Caki2 (cell line): ENCODE measurements around the gene RGS9. TPM values are rescaled to one million over a fixed set of nuclear protein-coding genes. Genes with fewer than 3 reads are reported as not detected.

Experiments used
- DNase-seq: peaks from one replicate; pipeline ENCODE4 v3.0.0-alpha.2; 2015; ENCODE audit warnings: low read depth
- in situ Hi-C: cut with HindIII; loops from 2 replicates; pipeline ENCODE4 v1.10.0; 2016; ENCODE audit warnings: low sequenced_read_pairs, low pct_unique_long_range_greater_than_20kb, mixed read lengths
- total RNA-seq: library from RNA; depleted of rRNA; stranded (reverse); fragments of >200 nt; shearing (Covaris generic); gene quantifications from 2 replicates; pipeline ENCODE4 v1.2.3, GENCODE V29; 2014; ENCODE audit warnings: low replicate concordance

RGS9 gene
- total RNA-seq, 1 experiment from 2014 or later: 46.4 TPM

DNA sequence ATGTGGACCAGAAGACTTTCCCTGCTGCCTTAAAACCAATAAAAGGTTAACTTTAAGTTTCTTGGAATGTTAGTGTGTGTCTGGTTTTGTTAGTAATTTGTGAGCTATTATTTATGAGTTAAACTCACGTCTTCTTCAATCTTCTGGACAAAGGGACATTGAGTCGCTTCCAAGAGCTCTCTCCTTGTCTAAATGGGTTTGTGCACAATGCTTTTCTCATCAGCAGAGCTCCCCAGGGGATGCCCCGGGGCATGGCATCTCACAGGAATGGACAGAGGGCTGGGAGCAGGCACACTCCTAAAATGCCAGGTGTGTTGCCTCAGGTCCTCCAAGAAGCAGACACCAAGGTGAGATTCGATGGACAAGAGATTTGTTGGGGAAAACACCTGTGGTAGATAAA, 90.5 kb downstream of the RGS9 start:
- DNase-seq: no peak
- in situ Hi-C loops: no loop called here

DNA sequence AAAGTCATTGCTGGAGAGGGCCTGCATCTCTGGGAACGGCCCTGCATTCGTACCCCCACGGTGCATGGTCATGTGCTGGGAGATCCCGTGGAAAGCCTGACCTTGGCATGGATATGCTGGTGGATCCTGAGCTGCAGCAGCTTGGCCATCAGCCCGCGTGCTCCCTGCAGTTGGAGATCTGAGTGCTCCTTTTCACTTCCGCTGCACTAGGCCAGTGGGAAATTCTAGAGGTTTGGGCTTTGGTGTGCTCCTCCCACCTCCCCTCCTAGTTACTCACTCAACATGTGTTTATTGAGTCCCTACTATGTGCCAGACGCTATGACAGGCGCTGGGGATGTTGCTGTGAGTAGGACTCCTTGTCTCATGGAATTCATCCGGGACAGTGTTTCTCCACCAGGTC, 91.1 kb downstream of the RGS9 start:
- in situ Hi-C loops: no loop called here
- DNase-seq: no peak

- peak; percentile 7 for DNase-seq
- in situ Hi-C loops: no loop called here
These were observed 91.8 kb downstream of the RGS9 start for GRCh38 chr17:65228734-65229620.

DNA sequence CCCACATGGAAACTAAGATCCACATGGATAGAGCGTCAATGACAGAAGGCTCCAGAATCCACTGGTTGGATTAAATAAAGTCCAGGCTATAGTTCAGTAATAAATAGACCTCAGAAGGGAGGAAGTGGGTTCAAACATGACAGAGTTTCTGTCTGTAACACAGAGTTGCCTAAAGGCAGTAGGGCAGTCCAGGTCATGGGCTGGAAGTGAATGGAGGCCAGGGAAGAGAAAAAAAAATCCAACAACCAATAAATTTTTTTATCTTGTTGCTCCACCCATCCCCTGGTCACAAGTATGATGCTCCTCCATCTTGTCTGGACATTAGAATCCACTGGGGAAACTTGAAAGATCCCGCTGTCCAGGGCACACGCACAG, 92.4 kb downstream of the RGS9 start:
- in situ Hi-C loops: no loop called here
- no peak for DNase-seq

- peak; percentile 14 for DNase-seq
- in situ Hi-C loops: no loop called here
These were observed 92.9 kb downstream of the RGS9 start for GRCh38 chr17:65230040-65230439.

GRCh38 chr17:65231086-65231485, 93.9 kb downstream of the RGS9 start:
- in situ Hi-C loops: no loop called here
- DNase-seq: no peak

GRCh38 chr17:65231662-65232335, 94.6 kb downstream of the RGS9 start:
- in situ Hi-C loops: no loop called here

GRCh38 chr17:65235284-65235683, 98.1 kb downstream of the RGS9 start:
- in situ Hi-C loops: no loop called here
- no peak for DNase-seq

More at GRCh38 chr17:65231662-65232335, 94.6 kb downstream of the RGS9 start:
- peak; percentile 77 for DNase-seq

DNA sequence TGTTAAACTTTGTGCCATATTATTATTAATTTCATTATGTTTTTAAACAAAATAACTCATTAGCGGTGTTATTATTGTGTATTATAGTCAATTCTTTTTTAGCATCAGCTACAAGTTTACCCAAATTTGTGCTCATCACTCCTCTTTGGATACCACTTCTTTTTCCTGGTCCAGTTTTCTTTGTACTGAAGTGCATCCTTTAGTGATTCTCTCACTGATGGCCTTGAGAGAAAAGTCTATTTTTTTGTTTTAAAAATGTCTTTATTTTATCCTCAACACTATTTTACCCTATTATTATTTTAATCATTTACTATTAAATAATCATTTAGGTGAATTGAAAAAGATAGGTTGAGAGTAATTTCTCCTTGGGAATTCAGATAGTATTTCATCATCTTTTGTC, 99.2 kb downstream of the RGS9 start:
- in situ Hi-C loops: no loop called here
- DNase-seq: no peak

DNA sequence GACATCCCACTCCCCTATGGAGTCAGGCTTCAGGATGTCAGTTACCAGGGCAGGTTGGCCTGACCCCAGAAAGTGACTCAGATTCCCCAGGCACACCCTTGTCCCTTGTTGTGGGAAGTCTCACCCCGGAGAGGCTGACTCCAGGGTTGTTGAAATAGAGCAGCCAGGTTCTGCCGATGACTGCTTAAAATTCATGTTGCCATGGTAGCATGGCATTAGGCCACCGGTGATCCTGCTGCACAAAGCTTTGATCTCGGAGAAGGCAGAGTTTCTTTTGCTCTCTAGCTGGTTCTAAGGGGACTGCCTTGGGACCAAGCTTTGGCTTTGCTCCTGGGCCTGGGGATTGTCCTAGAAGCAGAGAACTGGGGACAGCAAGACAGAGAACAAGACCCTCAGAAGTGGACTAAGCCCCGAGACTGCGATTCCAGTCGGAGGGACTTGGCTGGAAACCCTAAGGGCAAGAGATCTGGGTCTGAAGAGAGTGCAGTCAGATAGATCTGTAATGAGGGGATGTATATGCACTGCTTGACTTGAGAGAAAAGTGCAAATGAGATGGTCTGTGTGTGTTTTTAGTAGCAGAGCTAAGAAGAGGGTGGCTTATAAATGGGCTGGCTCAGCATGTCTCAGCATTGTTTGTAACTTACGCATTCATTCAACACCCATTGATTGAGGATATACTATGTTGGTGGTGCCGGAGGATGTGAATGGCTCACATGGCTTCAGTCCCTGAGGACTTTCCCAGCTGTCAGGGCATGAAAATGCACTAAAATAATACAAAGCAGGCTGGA, 106.9 kb downstream of the RGS9 start:
- peak; percentile 49 for DNase-seq
- in situ Hi-C loops: no loop called here

DNA sequence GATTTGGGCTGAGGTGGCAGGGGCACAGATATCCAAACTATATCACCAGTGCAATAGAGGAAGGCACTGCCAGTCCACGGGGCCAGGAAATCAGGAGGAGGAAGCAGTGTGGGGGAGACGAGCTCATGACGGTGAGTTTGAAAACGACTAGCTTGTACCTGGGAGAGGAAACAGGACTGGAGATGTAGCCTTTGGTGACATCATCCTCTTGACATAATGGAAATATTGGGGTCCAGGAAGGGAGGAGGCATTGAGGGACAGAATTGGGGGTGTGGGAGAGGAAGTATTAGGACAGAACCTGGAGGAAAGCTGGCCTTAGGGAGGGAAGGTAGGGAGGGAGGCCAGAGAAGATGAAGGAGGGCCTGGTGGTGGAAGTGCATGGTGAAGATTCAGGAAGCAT, 109.1 kb downstream of the RGS9 start:
- in situ Hi-C loops: no loop called here
- DNase-seq: no peak

GRCh38 chr17:65249774-65250173, 112.6 kb downstream of the RGS9 start:
- no peak for DNase-seq
- in situ Hi-C loops: no loop called here

GRCh38 chr17:65254166-65254565, 117.0 kb downstream of the RGS9 start:
- no peak for DNase-seq
- in situ Hi-C loops: no loop called here

DNA sequence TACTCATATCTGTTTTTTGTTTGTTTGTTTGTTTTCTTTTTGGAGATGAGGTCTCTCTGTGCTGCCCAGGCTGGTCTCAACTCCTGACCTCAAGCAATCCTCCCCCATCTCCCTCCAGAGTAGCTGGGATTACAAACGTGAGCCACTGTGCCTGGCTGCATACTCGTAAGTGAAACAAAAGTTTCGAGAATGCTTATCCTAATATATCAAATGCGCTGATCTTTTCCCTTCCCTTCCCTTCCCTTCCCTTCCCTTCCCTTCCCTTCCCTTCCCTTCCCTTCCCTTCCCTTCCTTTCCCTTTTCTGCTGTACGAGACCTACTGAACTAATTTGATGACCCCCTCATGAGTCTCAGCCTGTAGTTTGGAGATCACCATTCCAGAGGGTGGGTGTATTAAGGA, 122.1 kb downstream of the RGS9 start:
- no peak for DNase-seq
- in situ Hi-C loops: no loop called here

- DNase-seq: no peak
- in situ Hi-C loops: no loop called here
These were observed 122.7 kb downstream of the RGS9 start for GRCh38 chr17:65259696-65260485.

DNA sequence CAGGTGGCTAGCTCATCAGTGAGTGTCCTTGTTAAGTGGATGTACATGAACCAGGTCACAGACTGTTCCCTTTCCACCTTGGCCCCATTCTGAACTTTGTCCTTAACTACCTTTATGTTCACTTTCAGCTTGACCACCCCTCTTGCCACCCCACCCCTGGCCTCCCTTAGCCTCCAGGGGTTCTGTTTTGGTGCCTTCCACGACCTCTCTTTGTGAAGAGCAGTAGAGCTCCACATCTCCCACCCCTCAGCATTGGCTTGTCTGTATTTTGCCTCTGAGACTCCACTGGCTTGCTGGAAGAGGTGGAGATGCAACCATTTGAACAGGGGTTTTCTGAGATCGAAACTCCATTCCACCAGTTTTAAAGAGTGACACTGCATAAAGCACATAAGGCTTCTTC, 123.5 kb downstream of the RGS9 start:
- in situ Hi-C loops: no loop called here
- no peak for DNase-seq

DNA sequence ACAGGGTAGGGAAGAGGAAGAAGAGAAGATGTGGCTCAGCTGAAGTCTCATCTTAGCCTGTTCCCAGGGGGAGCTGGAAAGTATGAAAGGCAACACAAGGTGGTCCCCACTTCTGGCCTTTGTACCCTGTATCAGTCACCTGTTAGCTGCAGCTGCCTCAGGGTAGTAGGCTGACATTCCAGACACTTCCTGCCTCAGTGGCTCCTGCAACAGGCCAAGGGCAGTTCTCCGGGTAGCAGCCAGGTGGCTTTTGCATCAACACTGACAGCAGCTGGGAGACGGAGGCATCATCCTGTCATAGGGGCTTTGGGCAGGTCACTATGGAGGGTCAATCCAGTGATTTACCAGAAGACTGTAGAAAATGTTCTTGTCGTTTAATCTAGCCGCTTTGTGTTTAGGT, 124.0 kb downstream of the RGS9 start:
- no peak for DNase-seq
- in situ Hi-C loops: no loop called here
